Body of pancreas (tissue), 4 donors: ENCODE data around the gene C2orf72. TPM values are rescaled to one million over a fixed set of nuclear protein-coding genes. Genes with fewer than 3 reads are reported as not detected.

ENCODE experiments used
- ATAC-seq: fragments of 150-250 bp; one replicate; pipeline ENCODE4 v1.9.1; 2016
- DNase-seq, 4 donors: peaks; one replicate each; pipeline ENCODE4 v3.0.0-alpha.2; 2019
- H3K27ac ChIP-seq, 4 donors: fragments of 200-600 bp; sonication (generic); 1 replicate in 3 of 4; 2 replicates in 1 of 4; pipeline versions ENCODE4 v1.5.1 to v1.6.1; 2016 to 2019; ENCODE audit warnings: mild to moderate bottlenecking in 1 of 4, mixed read lengths in 1 of 4, moderate library complexity in 1 of 4
- H3K27me3 ChIP-seq, 2 donors: fragments of 200-600 bp; sonication (generic); one replicate each; pipeline ENCODE4 v1.6.0; 2016; ENCODE audit warnings: mild to moderate bottlenecking in 1 of 2
- H3K36me3 ChIP-seq, 2 donors: fragments of 200-600 bp; sonication (generic); replicated peaks in 1 of 2; 2 replicates each; pipeline ENCODE4 v1.5.1; 2016; ENCODE audit warnings: low read depth in 2 of 2; ENCODE audit not compliant: insufficient read depth in 1 of 2
- H3K4me1 ChIP-seq: fragments of 200-600 bp; sonication (generic); one replicate; pipeline ENCODE4 v1.6.0; 2016
- H3K4me3 ChIP-seq, 2 donors: fragments of 200-600 bp; sonication (generic); 1 replicate in 1 of 2; 2 replicates in 1 of 2; pipeline ENCODE4 v1.5.1; 2016 to 2019
- H3K9me3 ChIP-seq, 3 donors: fragments of 200-600 bp; sonication (generic); 1 replicate in 2 of 3; 2 replicates in 1 of 3; pipeline ENCODE4 v1.5.1; 2016
- POLR2A ChIP-seq, 3 donors: fragments of 450-650 bp; IDR thresholded peaks; one replicate each; pipeline ENCODE4 v1.6.1; 2016; ENCODE audit warnings: antibody characterized with exemption in 3 of 3, mild to moderate bottlenecking in 2 of 3
- WGBS, 2 donors: methylation state at CpG; one replicate each; pipeline ENCODE4 v1.1.5; 2017; 5-methylcytosine and 5-hydroxymethylcytosine counted together
- intact Hi-C: fragments of 100-400 bp; cut with DNase I; formaldehyde crosslinking; loops from one replicate; pipeline ENCODE4 v1.15.1; 2023
- total RNA-seq, 2 donors: library from RNA; depleted of rRNA; stranded (reverse); fragments of >200 nt; gene quantifications; one replicate each; pipeline ENCODE4 v1.1.0, GENCODE V29; 2016
- TF ChIP-seq, protein P1 (sequence below), 7 experiments: fragments of 450-650 bp in 4 of 7; fragments of 200-600 bp in 3 of 7; sonication (generic) in 3 of 7; IDR thresholded peaks; one replicate each; pipeline ENCODE4 v1.5.1; 2016 to 2019; ENCODE audit warnings: antibody characterized with exemption in 7 of 7

The C2orf72 gene
- total RNA-seq, 2 donors from 2014 or later: 14.5 to 52.1 TPM

DNA sequence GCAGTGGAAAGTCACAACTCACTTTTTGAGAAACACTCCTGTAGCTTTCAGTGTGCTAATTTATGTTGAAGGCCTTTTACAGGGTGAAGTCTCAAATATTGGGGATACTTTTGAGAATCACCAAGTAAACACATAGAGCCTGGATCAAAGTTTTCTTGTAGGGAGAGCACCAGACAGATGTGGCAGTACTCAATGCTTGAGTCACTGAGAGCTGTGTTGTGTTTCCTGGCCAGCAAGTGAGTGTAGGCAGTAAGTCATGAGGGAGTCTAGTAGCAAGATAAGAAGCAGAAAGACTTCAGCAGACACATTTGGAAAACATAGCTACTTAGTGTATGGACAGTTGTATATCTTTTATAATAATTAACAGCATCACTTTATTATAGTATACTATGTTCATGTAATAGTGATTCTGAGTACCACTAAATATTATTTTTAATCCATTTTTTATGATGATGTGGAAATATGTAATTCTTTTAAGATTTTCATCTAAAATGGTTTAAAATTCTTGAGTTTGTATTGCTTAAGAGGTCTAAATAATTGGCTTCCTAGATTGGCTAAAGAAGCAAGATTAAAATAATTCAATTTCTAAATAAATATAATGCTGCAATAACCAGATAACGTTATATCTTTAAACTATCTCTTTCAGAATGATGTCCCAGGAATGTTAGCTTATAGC is 32.2 kb downstream of the C2orf72 start:
- Histone ChIP-seq H3K27me3 (no peaks in the 10 kb centered on the region), H3K4me3 (no peak overlapping the region), H3K9me3 (no peaks in the 10 kb centered on the region), H3K36me3 (peaks cover 3 to 9% of the 10 kb centered on the region in 2 donors), H3K27ac (no peak overlapping the region), H3K4me1 (no peaks in the 10 kb centered on the region)
- WGBS, 2 donors: 74 to 92% methylated on average over 1 of the region's 1 CpG
- ATAC-seq: no peak
- DNase-seq: no peak
- intact Hi-C loops: no loop called here
- TF ChIP-seq, protein P1, sequence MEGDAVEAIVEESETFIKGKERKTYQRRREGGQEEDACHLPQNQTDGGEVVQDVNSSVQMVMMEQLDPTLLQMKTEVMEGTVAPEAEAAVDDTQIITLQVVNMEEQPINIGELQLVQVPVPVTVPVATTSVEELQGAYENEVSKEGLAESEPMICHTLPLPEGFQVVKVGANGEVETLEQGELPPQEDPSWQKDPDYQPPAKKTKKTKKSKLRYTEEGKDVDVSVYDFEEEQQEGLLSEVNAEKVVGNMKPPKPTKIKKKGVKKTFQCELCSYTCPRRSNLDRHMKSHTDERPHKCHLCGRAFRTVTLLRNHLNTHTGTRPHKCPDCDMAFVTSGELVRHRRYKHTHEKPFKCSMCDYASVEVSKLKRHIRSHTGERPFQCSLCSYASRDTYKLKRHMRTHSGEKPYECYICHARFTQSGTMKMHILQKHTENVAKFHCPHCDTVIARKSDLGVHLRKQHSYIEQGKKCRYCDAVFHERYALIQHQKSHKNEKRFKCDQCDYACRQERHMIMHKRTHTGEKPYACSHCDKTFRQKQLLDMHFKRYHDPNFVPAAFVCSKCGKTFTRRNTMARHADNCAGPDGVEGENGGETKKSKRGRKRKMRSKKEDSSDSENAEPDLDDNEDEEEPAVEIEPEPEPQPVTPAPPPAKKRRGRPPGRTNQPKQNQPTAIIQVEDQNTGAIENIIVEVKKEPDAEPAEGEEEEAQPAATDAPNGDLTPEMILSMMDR (IDR thresholded peaks at IDR 0.05): no peak
- no peak for TF ChIP-seq POLR2A (IDR thresholded peaks at IDR 0.05)

- TF ChIP-seq, protein P1 (IDR thresholded peaks at IDR 0.05): no peak
- TF ChIP-seq POLR2A (IDR thresholded peaks at IDR 0.05): no peak
- Histone ChIP-seq H3K36me3 (peaks cover 7 to 39% of the 10 kb centered on the region in 2 donors), H3K9me3 (no peaks in the 10 kb centered on the region), H3K27me3 (no peaks in the 10 kb centered on the region), H3K4me3 (no peak overlapping the region), H3K27ac (no peak overlapping the region), H3K4me1 (no peaks in the 10 kb centered on the region)
- WGBS, 2 donors: 78 to 93% methylated on average over 1 of the region's 1 CpG
- intact Hi-C loops: no loop called here
- DNase-seq (no peak), ATAC-seq (no peak)
Measured at GRCh38 chr2:231084565-231084964, 47.2 kb downstream of the C2orf72 start.

DNA sequence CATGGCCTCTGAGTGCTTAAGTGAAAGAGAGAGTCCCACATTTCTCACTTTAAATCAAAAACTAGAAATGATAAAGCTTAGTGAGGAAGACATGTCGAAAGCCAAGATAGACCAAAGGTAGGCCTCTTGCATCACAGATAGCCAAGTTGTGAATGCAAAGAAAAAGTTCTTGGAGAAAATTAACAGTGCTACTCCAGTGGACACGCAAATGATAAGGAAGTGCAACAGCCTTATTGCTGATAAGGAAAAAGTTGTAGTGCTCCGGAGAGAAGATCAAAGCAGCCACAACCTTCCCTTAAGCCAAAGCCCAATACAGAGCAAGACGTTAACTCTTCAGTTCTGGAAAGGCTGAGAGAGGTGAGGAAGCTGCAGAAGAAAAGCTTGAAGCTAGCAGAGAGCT is 51.4 kb downstream of the C2orf72 start:
- intact Hi-C loops: no loop called here
- Histone ChIP-seq H3K27ac (no peak overlapping the region), H3K27me3 (no peaks in the 10 kb centered on the region), H3K4me3 (no peak overlapping the region), H3K36me3 (peaks cover 7 to 22% of the 10 kb centered on the region in 2 donors), H3K4me1 (no peaks in the 10 kb centered on the region), H3K9me3 (no peaks in the 10 kb centered on the region)
- 48 to 54% methylated on average over 4 of the region's 4 CpGs for WGBS, 2 donors
- ATAC-seq: no peak
- no peak for TF ChIP-seq POLR2A (IDR thresholded peaks at IDR 0.05)
- TF ChIP-seq, protein P1 (IDR thresholded peaks at IDR 0.05): no peak
- no peak for DNase-seq

- Histone ChIP-seq H3K36me3 (peaks cover 0 to 1% of the 10 kb centered on the region in 2 donors), H3K27ac (no peak overlapping the region), H3K4me1 (no peaks in the 10 kb centered on the region), H3K9me3 (peaks cover 0 to 7% (median 0%) of the 10 kb centered on the region in 3 donors), H3K27me3 (no peaks in the 10 kb centered on the region), H3K4me3 (no peak overlapping the region)
- ATAC-seq (no peak), DNase-seq (no peak)
- TF ChIP-seq, protein P1 (IDR thresholded peaks at IDR 0.05): no peak
- TF ChIP-seq POLR2A (IDR thresholded peaks at IDR 0.05): no peak
- intact Hi-C loops: no loop called here
- WGBS, 2 donors: 89 to 94% methylated on average over 5 of the region's 5 CpGs
Measured at GRCh38 chr2:231093933-231094332, 56.6 kb downstream of the C2orf72 start.
